Epithelial cell of esophagus (primary cell): Measurements from ENCODE around the gene LCT.
"Not testable (repeated sequence)": the region's sequence is repeated elsewhere in the genome, so short reads cannot be mapped to it uniquely, and the experiment has no call there.

Source experiments
- DNase-seq: peaks from one replicate; pipeline ENCODE4 v3.0.0; 2010; ENCODE audit warnings: low read depth
- H3K4me3 ChIP-seq: 2 replicates; pipeline ENCODE4 v1.5.1; 2011; ENCODE audit warnings: mild to moderate bottlenecking, low read length, control low read depth
- CTCF ChIP-seq: IDR thresholded peaks from 2 replicates; pipeline ENCODE4 v1.5.1; 2011; ENCODE audit warnings: low read depth, mild to moderate bottlenecking, low read length, control low read depth, inconsistent platforms; ENCODE audit not compliant: insufficient read depth; ENCODE audit errors: missing control alignments

LCT gene

GRCh38 chr2:135798275-135798705 lies 38.7 kb downstream of the LCT start:
- no peak for TF ChIP-seq CTCF
- H3K4me3 ChIP-seq: no peak overlapping the region
- DNase-seq: no peak

- TF ChIP-seq CTCF: peak; percentile 95
- H3K4me3 ChIP-seq: no peak overlapping the region
- DNase-seq: peak; percentile 87
These were observed 39.3 kb downstream of the LCT start for GRCh38 chr2:135797497-135798274.

GRCh38 chr2:135796606-135797005 lies 40.4 kb downstream of the LCT start:
- DNase-seq: no peak
- no peak overlapping the region for H3K4me3 ChIP-seq
- TF ChIP-seq CTCF: no peak

- H3K4me3 ChIP-seq, DNase-seq: not testable (repeated sequence)
These were observed 41.3 kb downstream of the LCT start for GRCh38 chr2:135795641-135796040.

GRCh38 chr2:135792401-135793150 lies 44.4 kb downstream of the LCT start:
- no peak for TF ChIP-seq CTCF
- H3K4me3 ChIP-seq: no peak overlapping the region
- DNase-seq: no peak

GRCh38 chr2:135791418-135792190 lies 45.4 kb downstream of the LCT start:
- peak; percentile 27 for DNase-seq
- H3K4me3 ChIP-seq: no peak overlapping the region
- TF ChIP-seq CTCF: no peak

GRCh38 chr2:135790423-135790822 lies 46.6 kb downstream of the LCT start:
- TF ChIP-seq CTCF: no peak
- no peak overlapping the region for H3K4me3 ChIP-seq
- DNase-seq: no peak
